ENCODE results near the gene HS2ST1. TPM values are rescaled to one million over a fixed set of nuclear protein-coding genes. Genes with fewer than 3 reads are reported as not detected.
A peak's percentile ranks its signal among the peaks of the same experiment; 100 is the strongest.

Gene HS2ST1
- polyA plus RNA-seq, 1 donor (not counting 4 experiments of a cell fraction or from before 2014, with no cell fraction given) = 18.7 TPM

GRCh38 chr1:87151500-87152421 lies 237.3 kb downstream of the HS2ST1 start:
- Histone ChIP-seq H3K27ac (ENCODE audit: control insufficient read depth, insufficient read depth, low read length) (no peak overlapping the region), H3K9me1 (ENCODE audit: control insufficient read depth, extremely low read depth, insufficient read depth, low read length) (no peaks in the 10 kb centered on the region), H4K20me1 (ENCODE audit: control insufficient read depth, extremely low read depth, insufficient read depth, low read length) (no peaks in the 10 kb centered on the region), H3K79me2 (ENCODE audit: control insufficient read depth, insufficient read depth, low read length) (no peaks in the 10 kb centered on the region), H3K9ac (ENCODE audit: control insufficient read depth, extremely low read depth, insufficient read depth, low read length) (peak overlapping the region; percentile 9), H2AFZ (ENCODE audit: control insufficient read depth, low read length) (peak overlapping the region; percentile 45), H3K36me3 (ENCODE audit: control insufficient read depth in 2 of 2, extremely low read depth in 1 of 2, insufficient read depth in 2 of 2, low read length in 2 of 2) (no peaks in the 10 kb centered on the region), H3K4me2 (ENCODE audit: control insufficient read depth, extremely low read depth, insufficient read depth, low read depth, low read length) (peak overlapping the region; percentile 62), H3K9me3 (ENCODE audit: control insufficient read depth, low read depth, low read length) (no peaks in the 10 kb centered on the region), H3K4me1 (ENCODE audit: control insufficient read depth, extremely low read depth, insufficient read depth, low read length) (peaks cover 20% of the 10 kb centered on the region), H3K4me3 (ENCODE audit: control insufficient read depth in 2 of 3, extremely low read depth in 1 of 3, insufficient read depth in 2 of 3, low read depth in 1 of 3, low read length in 3 of 3) (peak overlapping the region in 1 of 3 experiments; percentile 32), H3K27me3 (ENCODE audit: control insufficient read depth, extremely low read depth, insufficient read depth, low read length) (no peaks in the 10 kb centered on the region)
- FAIRE-seq (no peak), DNase-seq (ENCODE audit: low read depth, low spot score) (no peak)
- no peak for TF ChIP-seq EZH2 (IDR thresholded peaks at IDR 0.05; ENCODE audit: low read length)
- peak; percentile 46 to 68 (median 58) for TF ChIP-seq CTCF (optimal IDR thresholded peaks at IDR 0.05 in 1 of 3, IDR thresholded peaks at IDR 0.05 in 1 of 3, conservative IDR thresholded peaks at IDR 0.05 in 1 of 3; ENCODE audit: extremely low read depth in 1 of 3, insufficient read depth in 2 of 3, low read length in 3 of 3)
- dilution Hi-C loops (cut with MboI; ENCODE audit: extremely low pct_ligation_motif_present, low sequenced_read_pairs) = no loop called here

- Histone ChIP-seq H3K4me2 (ENCODE audit: control insufficient read depth, extremely low read depth, insufficient read depth, low read depth, low read length) (no peak overlapping the region), H3K4me3 (ENCODE audit: control insufficient read depth in 2 of 3, extremely low read depth in 1 of 3, insufficient read depth in 2 of 3, low read depth in 1 of 3, low read length in 3 of 3) (no peak overlapping the region), H3K9ac (ENCODE audit: control insufficient read depth, extremely low read depth, insufficient read depth, low read length) (no peak overlapping the region), H3K9me3 (ENCODE audit: control insufficient read depth, low read depth, low read length) (no peaks in the 10 kb centered on the region), H3K27me3 (ENCODE audit: control insufficient read depth, extremely low read depth, insufficient read depth, low read length) (no peaks in the 10 kb centered on the region), H3K27ac (ENCODE audit: control insufficient read depth, insufficient read depth, low read length) (no peak overlapping the region), H2AFZ (ENCODE audit: control insufficient read depth, low read length) (no peak overlapping the region), H4K20me1 (ENCODE audit: control insufficient read depth, extremely low read depth, insufficient read depth, low read length) (no peaks in the 10 kb centered on the region), H3K4me1 (ENCODE audit: control insufficient read depth, extremely low read depth, insufficient read depth, low read length) (peaks cover 18% of the 10 kb centered on the region), H3K79me2 (ENCODE audit: control insufficient read depth, insufficient read depth, low read length) (no peaks in the 10 kb centered on the region), H3K9me1 (ENCODE audit: control insufficient read depth, extremely low read depth, insufficient read depth, low read length) (no peaks in the 10 kb centered on the region), H3K36me3 (ENCODE audit: control insufficient read depth in 2 of 2, extremely low read depth in 1 of 2, insufficient read depth in 2 of 2, low read length in 2 of 2) (no peaks in the 10 kb centered on the region)
- no peak for DNase-seq (ENCODE audit: low read depth, low spot score)
- dilution Hi-C loops (cut with MboI; ENCODE audit: extremely low pct_ligation_motif_present, low sequenced_read_pairs) = no loop called here
- TF ChIP-seq EZH2 (IDR thresholded peaks at IDR 0.05; ENCODE audit: low read length) = no peak
- no peak for TF ChIP-seq CTCF (optimal IDR thresholded peaks at IDR 0.05 in 1 of 3, IDR thresholded peaks at IDR 0.05 in 1 of 3, conservative IDR thresholded peaks at IDR 0.05 in 1 of 3; ENCODE audit: extremely low read depth in 1 of 3, insufficient read depth in 2 of 3, low read length in 3 of 3)
- no peak for FAIRE-seq
These were observed 239.9 kb downstream of the HS2ST1 start for GRCh38 chr1:87154384-87154783.

Measured in keratinocyte (primary cell).